22Rv1 (cell line): ENCODE results near the gene MYO15B.

ENCODE experiments used
- H3K27ac ChIP-seq: fragments of 450-650 bp; 2 replicates; pipeline ENCODE4 v1.5.1; 2017
- ZFX ChIP-seq: fragments of 450-650 bp; IDR thresholded peaks from 2 replicates; pipeline ENCODE4 v1.6.1; 2017; ENCODE audit warnings: antibody characterized with exemption, borderline replicate concordance
- TF ChIP-seq, protein P1 (sequence below): fragments of 450-650 bp; IDR thresholded peaks from 2 replicates; pipeline ENCODE4 v1.5.1; 2017; ENCODE audit warnings: mild to moderate bottlenecking

MYO15B gene

GRCh38 chr17:75662511-75662910 is 74.9 kb downstream of the MYO15B start:
- H3K27ac ChIP-seq, result no peak overlapping the region
- TF ChIP-seq, protein P1, sequence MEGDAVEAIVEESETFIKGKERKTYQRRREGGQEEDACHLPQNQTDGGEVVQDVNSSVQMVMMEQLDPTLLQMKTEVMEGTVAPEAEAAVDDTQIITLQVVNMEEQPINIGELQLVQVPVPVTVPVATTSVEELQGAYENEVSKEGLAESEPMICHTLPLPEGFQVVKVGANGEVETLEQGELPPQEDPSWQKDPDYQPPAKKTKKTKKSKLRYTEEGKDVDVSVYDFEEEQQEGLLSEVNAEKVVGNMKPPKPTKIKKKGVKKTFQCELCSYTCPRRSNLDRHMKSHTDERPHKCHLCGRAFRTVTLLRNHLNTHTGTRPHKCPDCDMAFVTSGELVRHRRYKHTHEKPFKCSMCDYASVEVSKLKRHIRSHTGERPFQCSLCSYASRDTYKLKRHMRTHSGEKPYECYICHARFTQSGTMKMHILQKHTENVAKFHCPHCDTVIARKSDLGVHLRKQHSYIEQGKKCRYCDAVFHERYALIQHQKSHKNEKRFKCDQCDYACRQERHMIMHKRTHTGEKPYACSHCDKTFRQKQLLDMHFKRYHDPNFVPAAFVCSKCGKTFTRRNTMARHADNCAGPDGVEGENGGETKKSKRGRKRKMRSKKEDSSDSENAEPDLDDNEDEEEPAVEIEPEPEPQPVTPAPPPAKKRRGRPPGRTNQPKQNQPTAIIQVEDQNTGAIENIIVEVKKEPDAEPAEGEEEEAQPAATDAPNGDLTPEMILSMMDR, result no peak
- TF ChIP-seq ZFX, result no peak

GRCh38 chr17:75664099-75664549 is 76.5 kb downstream of the MYO15B start:
- H3K27ac ChIP-seq, result no peak overlapping the region
- TF ChIP-seq, protein P1, result no peak
- TF ChIP-seq ZFX, result no peak

- H3K27ac ChIP-seq, result no peak overlapping the region
- TF ChIP-seq ZFX, result no peak
- TF ChIP-seq, protein P1, result no peak
These were observed 78.4 kb downstream of the MYO15B start for GRCh38 chr17:75665981-75666380.

DNA sequence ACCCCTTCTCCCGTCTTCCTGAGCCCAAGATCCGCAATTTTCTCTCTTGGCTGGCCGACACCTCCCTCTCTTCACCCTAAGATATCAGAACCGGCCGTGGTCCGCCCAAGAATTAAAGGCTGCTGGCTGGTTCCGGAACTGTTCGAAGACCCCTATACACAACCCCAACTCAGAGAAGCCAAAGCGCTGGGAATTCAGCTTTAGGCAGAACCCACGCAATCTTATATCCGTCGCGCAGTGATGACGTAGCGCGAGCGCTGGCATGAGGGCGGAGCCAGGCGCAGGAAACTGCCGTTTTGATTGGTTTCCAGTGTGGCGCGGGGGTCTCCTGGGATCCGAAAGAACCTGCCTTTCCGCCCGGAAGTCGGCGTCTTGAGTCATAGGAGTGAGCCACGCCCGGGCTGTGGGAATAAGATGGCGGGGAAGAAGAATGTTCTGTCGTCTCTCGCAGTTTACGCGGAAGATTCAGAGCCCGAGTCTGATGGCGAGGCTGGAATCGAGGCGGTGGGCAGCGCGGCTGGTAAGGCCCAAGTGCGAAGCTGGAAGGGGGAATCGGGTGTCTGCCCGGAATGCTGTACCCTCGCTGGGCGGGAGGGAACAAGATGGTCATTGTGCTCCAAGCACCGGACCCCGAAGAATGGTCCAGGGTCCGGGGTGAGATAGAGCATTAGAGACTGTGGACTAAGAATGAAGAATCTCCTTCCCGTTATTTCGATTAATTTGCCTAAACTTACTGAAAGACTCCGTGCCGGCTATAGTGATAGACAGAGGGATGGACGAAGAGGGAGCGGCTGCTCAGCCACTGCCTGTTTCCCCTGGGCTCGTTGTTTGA is 79.6 kb downstream of the MYO15B start, which contains the start of the genes RECQL5 and SAP30BP:
RECQL5 (minus strand) TSS at position 196 of the 832 bp plus-strand sequence. CDS start 597 bp downstream, outside the sequence.
SAP30BP (plus strand) TSS at position 380 of the 832 bp plus-strand sequence; CDS start at position 415, 35 bp downstream.
- H3K27ac ChIP-seq, result peak within 1 kb of the TSS; percentile 49; the same call in 1 of the 2 replicates
- TF ChIP-seq, protein P1, result no peak
- TF ChIP-seq ZFX, result no peak

DNA sequence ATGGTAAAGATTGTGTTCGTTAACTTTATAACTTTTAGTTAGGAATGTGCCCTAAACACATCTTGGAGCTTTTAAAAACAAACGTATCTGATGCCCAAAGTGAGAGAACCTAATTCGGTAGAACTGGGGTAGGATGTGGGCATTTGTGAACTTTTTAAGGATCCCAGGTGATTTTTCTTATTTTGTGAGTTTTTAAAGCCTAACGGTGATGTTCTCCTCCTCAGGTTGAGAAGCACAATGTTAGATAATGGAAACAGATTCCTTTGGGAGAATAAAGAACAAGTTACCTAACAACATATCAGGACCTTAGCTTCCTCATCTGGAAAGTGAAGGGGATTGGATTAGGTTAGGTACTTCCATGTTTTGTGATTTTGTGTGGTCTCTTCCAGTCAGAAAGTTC is 80.2 kb downstream of the MYO15B start:
- H3K27ac ChIP-seq, result peak overlapping the region; percentile 49; the same call in 1 of the 2 replicates
- TF ChIP-seq ZFX, result no peak
- TF ChIP-seq, protein P1, result no peak

DNA sequence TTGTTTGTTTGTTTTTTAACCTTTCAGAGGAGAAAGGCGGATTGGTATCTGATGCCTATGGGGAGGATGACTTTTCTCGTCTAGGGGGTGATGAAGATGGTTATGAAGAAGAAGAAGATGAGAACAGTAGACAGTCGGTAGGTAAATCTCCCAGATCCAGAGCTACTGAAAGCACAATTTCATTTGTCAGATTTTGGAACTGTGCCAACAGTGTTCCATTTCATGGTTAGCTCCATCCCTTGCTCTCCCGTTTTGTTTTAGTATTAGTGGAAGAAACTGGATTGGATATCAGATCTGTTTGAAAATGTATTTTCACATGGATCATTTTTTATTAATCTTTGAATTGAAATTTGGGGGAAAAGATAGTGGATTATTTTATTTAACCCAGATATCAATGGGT is 80.9 kb downstream of the MYO15B start:
- no peak for TF ChIP-seq ZFX
- TF ChIP-seq, protein P1, result no peak
- H3K27ac ChIP-seq, result no peak overlapping the region

GRCh38 chr17:75670868-75671267 is 83.3 kb downstream of the MYO15B start:
- no peak overlapping the region for H3K27ac ChIP-seq
- TF ChIP-seq, protein P1, result no peak
- TF ChIP-seq ZFX, result no peak
